ENCODE data around the gene LIPT1. TPM values are rescaled to one million over a fixed set of nuclear protein-coding genes. Genes with fewer than 3 reads are reported as not detected.

LIPT1 gene
- total and polyA plus RNA-seq, 2 of the 8 experiments (the other 6 are each of a cell fraction or from before 2014, with no cell fraction given) = 6.1 to 10.9 TPM

DNA sequence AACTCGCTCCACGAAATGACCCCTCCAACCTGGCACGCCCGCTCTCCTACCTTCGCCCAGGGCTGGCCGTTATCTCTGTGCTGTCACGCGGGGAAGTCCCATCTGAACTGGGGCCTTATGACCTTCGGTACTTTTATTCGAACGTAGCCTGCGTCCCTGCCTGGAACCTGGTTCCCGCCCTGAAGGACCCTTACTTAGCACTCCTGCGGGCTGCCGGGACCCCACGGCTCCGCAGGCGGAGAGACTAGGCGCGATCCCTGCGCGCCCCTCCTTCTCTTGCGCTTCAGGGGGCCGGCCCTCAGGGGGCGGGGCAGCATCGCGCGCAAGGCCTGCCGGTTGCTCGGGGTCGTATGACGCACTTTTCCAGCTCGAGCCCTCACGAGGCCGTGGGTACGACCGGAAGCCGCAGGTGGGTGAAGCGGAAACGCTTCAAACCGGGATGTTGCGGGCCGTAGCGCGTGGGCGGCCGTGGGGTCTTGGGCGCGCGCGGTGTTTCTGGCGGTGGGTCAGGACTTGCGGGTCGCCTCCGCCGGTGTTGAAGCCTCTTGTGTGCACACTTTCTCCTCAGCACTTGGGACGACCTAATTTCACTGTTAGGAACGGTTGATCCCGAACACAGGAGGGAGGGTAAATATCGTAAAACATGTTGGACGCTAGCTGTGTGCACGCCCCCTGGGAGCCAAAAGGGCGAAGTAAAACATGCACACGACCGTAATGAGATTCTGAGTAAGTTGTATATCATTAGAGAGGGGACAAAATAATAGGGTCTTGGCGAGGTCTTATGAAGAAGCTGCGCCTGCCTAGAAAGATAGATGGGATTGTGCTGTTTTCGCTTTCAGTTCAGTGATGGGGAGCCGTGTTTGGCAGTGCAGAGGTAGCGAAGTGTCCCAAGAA, at the start of gene LIPT1, which contains the start of gene TSGA10 (continued):
- peak; percentile 91 for TF ChIP-seq PHF8 (conservative IDR thresholded peaks at IDR 0.05; ENCODE audit: low read depth, low read length)
- no peak for TF ChIP-seq FOSL1 (IDR thresholded peaks at IDR 0.05; ENCODE audit: insufficient read depth, low read depth, low read length)
- TF ChIP-seq CTCF (IDR thresholded peaks at IDR 0.05; ENCODE audit: control extremely low read depth in 1 of 3, insufficient read depth in 1 of 3, low read depth in 1 of 3, low read length in 3 of 3) = peak in 1 of 3 experiments; percentile 4; a peak in 1 of 4 replicates
- TF ChIP-seq JUND (IDR thresholded peaks at IDR 0.05; ENCODE audit: low read length) = 0 out of 2 replicates have a peak, but pooled peaks have one; percentile 50
- TF ChIP-seq CTBP2 (IDR thresholded peaks at IDR 0.05; ENCODE audit: borderline replicate concordance, insufficient read depth, insufficient read length, low read length) = no peak
- TF ChIP-seq EGR1 (IDR thresholded peaks at IDR 0.05; ENCODE audit: borderline replicate concordance, low read depth, low read length) = peak; percentile 81
- peak; percentile 54; the same call in 1 of the 2 replicates for TF ChIP-seq TBP (IDR thresholded peaks at IDR 0.05; ENCODE audit: low read depth, low read length)
- no peak for TF ChIP-seq SIX5 (IDR thresholded peaks at IDR 0.05; ENCODE audit: low read depth, low read length)
- TF ChIP-seq CBX5 (IDR thresholded peaks at IDR 0.05; ENCODE audit: low read depth, low read length) = no peak
- no peak for TF ChIP-seq JUN (IDR thresholded peaks at IDR 0.05; ENCODE audit: low read depth, low read length)
- peak; percentile 82 for TF ChIP-seq POLR2AphosphoS5 (IDR thresholded peaks at IDR 0.05; ENCODE audit: low read depth, low read length)
- no peak for TF ChIP-seq CEBPB (IDR thresholded peaks at IDR 0.05; ENCODE audit: low read depth, low read length)
- peak; percentile 25; the same call in 1 of the 2 replicates for TF ChIP-seq CHD2 (IDR thresholded peaks at IDR 0.05; ENCODE audit: low read length)
- no peak for TF ChIP-seq SIRT6 (IDR thresholded peaks at IDR 0.05; ENCODE audit: low read length)
- no peak for TF ChIP-seq RFX5 (IDR thresholded peaks at IDR 0.05; ENCODE audit: borderline replicate concordance, low read depth, low read length)
- TF ChIP-seq CHD1 (IDR thresholded peaks at IDR 0.05; ENCODE audit: low read depth, low read length) = no peak
- TF ChIP-seq KDM4A (IDR thresholded peaks at IDR 0.05; ENCODE audit: low read depth, low read length, severe bottlenecking) = peak; percentile 96
- 0 out of 2 replicates have a peak, but pooled peaks have one; percentile 4 for TF ChIP-seq TEAD4 (IDR thresholded peaks at IDR 0.05; ENCODE audit: low read depth, low read length)
- no peak for TF ChIP-seq KDM5A (IDR thresholded peaks at IDR 0.05; ENCODE audit: low read length)
- no peak for TF ChIP-seq POU5F1 (IDR thresholded peaks at IDR 0.05; ENCODE audit: low read depth, low read length)
- peak; percentile 54 for TF ChIP-seq TAF7 (optimal IDR thresholded peaks at IDR 0.05; ENCODE audit: borderline replicate concordance, low read depth, low read length)
- TF ChIP-seq ASH2L (IDR thresholded peaks at IDR 0.05; ENCODE audit: low read length) = peak; percentile 93
